SK-N-SH (cell line): ENCODE data around the gene NUDCD3. TPM values are rescaled to one million over a fixed set of nuclear protein-coding genes. Genes with fewer than 3 reads are reported as not detected.

Source experiments
- CTCF ChIA-PET: fragments of 300-600, 350-600 bp; formaldehyde crosslinking; extraction: SDS; loops from one replicate; lab custom pipeline; 2021; lab: Yijun Ruan, JAX
- POLR2A ChIA-PET: fragments of 350-600 bp; sonication (Branson Sonifier 250); formaldehyde crosslinking; extraction: SDS; loops from one replicate; lab custom pipeline; 2020; ENCODE audit warnings: antibody characterized with exemption, inconsistent platforms; lab: Yijun Ruan, JAX
- DNase-seq: peaks from one replicate; pipeline ENCODE4 v3.0.0; 2012
- H2AFZ ChIP-seq: fragments of 200-600 bp; sonication (generic); 2 replicates; pipeline ENCODE4 v1.8.1; 2016; ENCODE audit warnings: antibody characterized with exemption, mild to moderate bottlenecking, low read depth
- H3F3A ChIP-seq: fragments of 200-600 bp; sonication (generic); replicated peaks from 2 replicates; pipeline ENCODE3; 2016; ENCODE audit warnings: antibody characterized with exemption, mild to moderate bottlenecking; ENCODE audit not compliant: insufficient read depth
- H3K27ac ChIP-seq, 2 experiments: fragments of 200-500 bp in 1 of 2; fragments of 200-600 bp in 1 of 2; sonication (Bioruptor generic) in 1 of 2; sonication (generic), shearing (Covaris generic) in 1 of 2; 2 replicates each; pipeline versions ENCODE4 v1.5.1 to v1.6.1; 2014 to 2016; ENCODE audit warnings: low read depth in 2 of 2, inconsistent platforms in 1 of 2, low read length in 1 of 2, mild to moderate bottlenecking in 1 of 2, mixed read lengths in 1 of 2
- H3K27me3 ChIP-seq: fragments of 200-600 bp; sonication (generic), shearing (Covaris generic); 2 replicates; pipeline ENCODE4 v1.6.1; 2016; ENCODE audit warnings: mixed run types; ENCODE audit not compliant: insufficient read depth
- H3K36me3 ChIP-seq, 2 experiments: fragments of 200-500 bp in 1 of 2; fragments of 200-600 bp in 1 of 2; sonication (Bioruptor generic) in 1 of 2; sonication (generic) in 1 of 2; replicated peaks in 1 of 2; 2 replicates each; pipeline versions ENCODE3 to v1.5.1; 2014 to 2016; ENCODE audit warnings: low read length in 1 of 2, mild to moderate bottlenecking in 1 of 2; ENCODE audit not compliant: insufficient read depth in 2 of 2, control insufficient read depth in 1 of 2
- H3K4me1 ChIP-seq, 2 experiments: fragments of 200-500 bp in 1 of 2; fragments of 200-600 bp in 1 of 2; sonication (Bioruptor generic) in 1 of 2; sonication (generic), shearing (Covaris generic) in 1 of 2; 2 replicates each; pipeline versions ENCODE4 v1.5.1 to v1.6.1; 2014 to 2016; ENCODE audit warnings: low read depth in 1 of 2, low read length in 1 of 2, mixed run types in 1 of 2; ENCODE audit not compliant: insufficient read depth in 2 of 2, control insufficient read depth in 1 of 2
- H3K4me2 ChIP-seq: fragments of 200-600 bp; sonication (generic), shearing (Covaris generic); 2 replicates; pipeline ENCODE4 v1.6.1; 2017; ENCODE audit warnings: mixed run types
- H3K4me3 ChIP-seq, 2 experiments: fragments of 200-500 bp in 1 of 2; fragments of 200-600 bp in 1 of 2; sonication (Bioruptor generic) in 1 of 2; sonication (generic), shearing (Covaris generic) in 1 of 2; 2 replicates each; pipeline versions ENCODE4 v1.5.1 to v1.8.1; 2014 to 2016; ENCODE audit warnings: low read depth in 2 of 2, inconsistent platforms in 1 of 2, low read length in 1 of 2, mild to moderate bottlenecking in 1 of 2, mixed read lengths in 1 of 2, moderate library complexity in 1 of 2
- H3K79me2 ChIP-seq: fragments of 200-600 bp; sonication (generic); 2 replicates; pipeline ENCODE4 v1.8.1; 2017; ENCODE audit warnings: mild to moderate bottlenecking; ENCODE audit not compliant: insufficient read depth
- H3K9ac ChIP-seq: fragments of 200-600 bp; sonication (generic); 2 replicates; pipeline ENCODE4 v1.6.1; 2017; ENCODE audit warnings: mixed run types
- H3K9me2 ChIP-seq: fragments of 200-600 bp; sonication (generic); 2 replicates; pipeline ENCODE4 v1.6.1; 2017; ENCODE audit warnings: mixed run types
- H3K9me3 ChIP-seq: fragments of 200-600 bp; sonication (generic); 2 replicates; pipeline ENCODE4 v1.6.1; 2017; ENCODE audit warnings: mixed run types, mild to moderate bottlenecking, moderate library complexity
- H4K20me1 ChIP-seq: fragments of 200-600 bp; sonication (generic); 2 replicates; pipeline ENCODE4 v1.6.1; 2017; ENCODE audit warnings: mild to moderate bottlenecking, mixed run types; ENCODE audit not compliant: insufficient read depth
- CHD2 ChIP-seq: fragments of 150-350 bp; IDR thresholded peaks from 2 replicates; pipeline ENCODE4 v1.6.1; 2018; ENCODE audit warnings: low read length; ENCODE audit not compliant: partially characterized antibody
- ELF1 ChIP-seq: IDR thresholded peaks from 2 replicates; pipeline ENCODE4 v1.4.0; 2012
- FOSL2 ChIP-seq: IDR thresholded peaks from 2 replicates; pipeline ENCODE4 v1.4.0; 2012; ENCODE audit warnings: low read depth, mild to moderate bottlenecking, moderate library complexity, borderline replicate concordance
- GATA2 ChIP-seq: sonication (generic); formaldehyde crosslinking; IDR thresholded peaks from 2 replicates; pipeline ENCODE4 v1.5.0; 2020; ENCODE audit warnings: mild to moderate bottlenecking, missing genetic modification reagents
- JUND ChIP-seq: IDR thresholded peaks from 2 replicates; pipeline ENCODE4 v1.4.0; 2012
- MEF2A ChIP-seq: IDR thresholded peaks from 2 replicates; pipeline ENCODE4 v1.4.0; 2012; ENCODE audit warnings: low read depth, borderline replicate concordance
- NFIC ChIP-seq: IDR thresholded peaks from 2 replicates; pipeline ENCODE4 v1.4.0; 2012; ENCODE audit warnings: borderline replicate concordance
- RFX5 ChIP-seq: IDR thresholded peaks from 2 replicates; pipeline ENCODE4 v1.6.1; 2012; ENCODE audit warnings: mild to moderate bottlenecking, improper control_type of control experiment, low read length
- RXRA ChIP-seq: IDR thresholded peaks from 2 replicates; pipeline ENCODE4 v1.4.0; 2012; ENCODE audit warnings: low read depth, mild to moderate bottlenecking, borderline replicate concordance
- SMC3 ChIP-seq: IDR thresholded peaks from 2 replicates; pipeline ENCODE4 v1.6.1; 2012; ENCODE audit warnings: low read depth, low read length, improper control_type of control experiment
- WGBS: methylation state at CpG from one replicate; pipeline ENCODE4 v1.1.6; 2017; ENCODE audit warnings: low lambda C conversion rate; 5-methylcytosine and 5-hydroxymethylcytosine counted together
- polyA plus RNA-seq, 3 experiments: library from polyadenylated mRNA; depleted of rRNA; stranded (reverse); fragments of >200 nt; gene quantifications; 2 replicates each; pipeline ENCODE4 v1.2.3, GENCODE V29; 2012
- TF ChIP-seq, protein P1 (sequence below): IDR thresholded peaks from 2 replicates; pipeline ENCODE4 v1.4.0; 2012; ENCODE audit warnings: low read depth, borderline replicate concordance
- TF ChIP-seq, protein P2 (sequence below): IDR thresholded peaks from 2 replicates; pipeline ENCODE4 v1.4.0; 2012; ENCODE audit warnings: low read depth, borderline replicate concordance
- TF ChIP-seq, protein P3 (sequence below): IDR thresholded peaks from 2 replicates; pipeline ENCODE4; 2012
- TF ChIP-seq, protein P4 (sequence below): IDR thresholded peaks from 2 replicates; pipeline ENCODE4 v1.4.0; 2012; ENCODE audit warnings: low read depth

NUDCD3 gene
- polyA plus RNA-seq, 1 of the 3 experiments (the other 2 are of a cell fraction), result 66.0 TPM

DNA sequence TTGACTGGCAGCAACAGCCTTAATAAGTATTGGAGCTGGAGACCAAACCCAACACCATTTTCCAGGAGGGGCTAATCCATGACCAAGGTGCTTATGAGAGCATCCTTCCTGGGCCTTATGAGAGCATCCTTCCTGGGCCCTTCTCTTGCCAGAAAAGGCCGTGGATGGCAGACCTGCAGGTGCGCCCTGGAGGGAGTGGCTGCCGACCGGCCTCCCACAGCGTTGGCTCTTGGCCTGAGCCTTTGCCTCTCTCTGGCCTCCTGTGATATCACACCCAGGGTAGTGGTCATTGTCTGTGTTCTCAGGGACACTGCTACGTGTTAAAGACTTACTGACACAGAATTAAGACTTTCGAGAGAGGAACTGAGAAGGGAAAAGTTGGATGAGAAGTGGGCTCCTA lies 22.3 kb upstream of the NUDCD3 start:
- CTCF ChIA-PET, result interaction anchor here (0.9 to 1.8 kb wide), 3 partner anchors 8 to 53 kb away, joined by 3 to 5 read pairs (median 4); no protein-coding TSS in a partner anchor
- TF ChIP-seq JUND (no peak), SMC3 (no peak), CHD2 (no peak), RXRA (no peak), GATA2 (no peak), RFX5 (no peak), ELF1 (no peak), MEF2A (no peak), NFIC (no peak), FOSL2 (no peak)
- TF ChIP-seq, protein P1, sequence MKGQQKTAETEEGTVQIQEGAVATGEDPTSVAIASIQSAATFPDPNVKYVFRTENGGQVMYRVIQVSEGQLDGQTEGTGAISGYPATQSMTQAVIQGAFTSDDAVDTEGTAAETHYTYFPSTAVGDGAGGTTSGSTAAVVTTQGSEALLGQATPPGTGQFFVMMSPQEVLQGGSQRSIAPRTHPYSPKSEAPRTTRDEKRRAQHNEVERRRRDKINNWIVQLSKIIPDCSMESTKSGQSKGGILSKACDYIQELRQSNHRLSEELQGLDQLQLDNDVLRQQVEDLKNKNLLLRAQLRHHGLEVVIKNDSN, result no peak
- TF ChIP-seq, protein P2, sequence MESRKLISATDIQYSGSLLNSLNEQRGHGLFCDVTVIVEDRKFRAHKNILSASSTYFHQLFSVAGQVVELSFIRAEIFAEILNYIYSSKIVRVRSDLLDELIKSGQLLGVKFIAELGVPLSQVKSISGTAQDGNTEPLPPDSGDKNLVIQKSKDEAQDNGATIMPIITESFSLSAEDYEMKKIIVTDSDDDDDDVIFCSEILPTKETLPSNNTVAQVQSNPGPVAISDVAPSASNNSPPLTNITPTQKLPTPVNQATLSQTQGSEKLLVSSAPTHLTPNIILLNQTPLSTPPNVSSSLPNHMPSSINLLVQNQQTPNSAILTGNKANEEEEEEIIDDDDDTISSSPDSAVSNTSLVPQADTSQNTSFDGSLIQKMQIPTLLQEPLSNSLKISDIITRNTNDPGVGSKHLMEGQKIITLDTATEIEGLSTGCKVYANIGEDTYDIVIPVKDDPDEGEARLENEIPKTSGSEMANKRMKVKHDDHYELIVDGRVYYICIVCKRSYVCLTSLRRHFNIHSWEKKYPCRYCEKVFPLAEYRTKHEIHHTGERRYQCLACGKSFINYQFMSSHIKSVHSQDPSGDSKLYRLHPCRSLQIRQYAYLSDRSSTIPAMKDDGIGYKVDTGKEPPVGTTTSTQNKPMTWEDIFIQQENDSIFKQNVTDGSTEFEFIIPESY, result no peak
- TF ChIP-seq, protein P3, sequence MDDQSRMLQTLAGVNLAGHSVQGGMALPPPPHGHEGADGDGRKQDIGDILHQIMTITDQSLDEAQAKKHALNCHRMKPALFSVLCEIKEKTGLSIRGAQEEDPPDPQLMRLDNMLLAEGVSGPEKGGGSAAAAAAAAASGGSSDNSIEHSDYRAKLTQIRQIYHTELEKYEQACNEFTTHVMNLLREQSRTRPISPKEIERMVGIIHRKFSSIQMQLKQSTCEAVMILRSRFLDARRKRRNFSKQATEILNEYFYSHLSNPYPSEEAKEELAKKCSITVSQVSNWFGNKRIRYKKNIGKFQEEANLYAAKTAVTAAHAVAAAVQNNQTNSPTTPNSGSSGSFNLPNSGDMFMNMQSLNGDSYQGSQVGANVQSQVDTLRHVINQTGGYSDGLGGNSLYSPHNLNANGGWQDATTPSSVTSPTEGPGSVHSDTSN, result no peak
- TF ChIP-seq, protein P4, sequence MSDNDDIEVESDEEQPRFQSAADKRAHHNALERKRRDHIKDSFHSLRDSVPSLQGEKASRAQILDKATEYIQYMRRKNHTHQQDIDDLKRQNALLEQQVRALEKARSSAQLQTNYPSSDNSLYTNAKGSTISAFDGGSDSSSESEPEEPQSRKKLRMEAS, result no peak

More for the DNA sequence above, 22.3 kb upstream of the NUDCD3 start:
- Histone ChIP-seq H3K4me2 (no peak overlapping the region), H3K9ac (no peak overlapping the region), H4K20me1 (no peaks in the 10 kb centered on the region), H3K36me3 (no peaks in the 10 kb centered on the region), H3K27ac (no peak overlapping the region), H3K9me2 (no peaks in the 10 kb centered on the region), H3K27me3 (no peaks in the 10 kb centered on the region; the same call in 1 of the 2 replicates), H3K4me1 (no peaks in the 10 kb centered on the region), H3K9me3 (no peaks in the 10 kb centered on the region; the same call in 1 of the 2 replicates), H3K4me3 (no peak overlapping the region), H2AFZ (no peak overlapping the region), H3K79me2 (no peaks in the 10 kb centered on the region), H3F3A (no peaks in the 10 kb centered on the region)
- POLR2A ChIA-PET, result no interaction called here
- no peak for DNase-seq
- WGBS, result 66% methylated on average over 5 of the region's 7 CpGs
